Stimulated activated CD8-positive, alpha-beta memory T cell treated with anti-CD3 and anti-CD28 coated beads, Interleukin-7, amount 100 ng/mL, for 48 hours (primary cell): Measurements from ENCODE around the gene CYP3A4.
"Not testable (repeated sequence)": the region's sequence is repeated elsewhere in the genome, so short reads cannot be mapped to it uniquely, and the experiment has no call there.

Experiments used
- DNase-seq, 2 donors: peaks; one replicate each; pipeline ENCODE4 v3.0.0-alpha.2; 2020; ENCODE audit warnings: low read depth in 1 of 2; ENCODE audit errors: extremely low read depth in 1 of 2

Gene CYP3A4

DNA sequence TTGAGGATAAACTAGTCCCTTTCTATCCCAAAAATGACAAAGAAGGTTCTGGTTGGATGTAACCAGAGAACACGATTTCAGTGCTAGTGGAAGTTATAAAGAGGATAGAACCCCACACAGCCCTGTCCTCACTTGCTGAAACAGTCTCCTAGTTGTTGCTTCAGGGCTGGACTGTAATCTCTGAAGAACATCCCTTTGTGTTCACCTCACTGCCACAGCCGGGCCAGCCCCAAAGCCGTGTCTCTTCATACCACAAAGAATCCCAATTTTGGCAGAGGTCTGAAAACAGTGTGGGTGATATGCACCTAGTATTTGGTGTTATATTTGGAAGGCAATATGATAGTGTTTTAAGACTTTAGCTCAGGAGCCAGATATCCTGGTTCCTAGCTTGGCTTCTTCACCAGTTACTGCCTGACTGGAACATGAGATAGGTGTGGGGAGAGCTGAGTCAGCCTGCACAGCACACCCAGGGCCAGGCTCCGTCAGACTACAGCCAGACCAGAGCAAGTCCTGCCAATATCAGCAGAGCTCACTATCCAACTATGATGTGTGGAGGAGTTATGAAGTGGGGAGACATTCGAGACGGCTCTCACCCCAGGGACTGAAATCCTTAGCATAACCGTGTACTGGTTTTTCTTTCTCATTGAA lies 21.2 kb downstream of the CYP3A4 start:
- DNase-seq: no peak

DNA sequence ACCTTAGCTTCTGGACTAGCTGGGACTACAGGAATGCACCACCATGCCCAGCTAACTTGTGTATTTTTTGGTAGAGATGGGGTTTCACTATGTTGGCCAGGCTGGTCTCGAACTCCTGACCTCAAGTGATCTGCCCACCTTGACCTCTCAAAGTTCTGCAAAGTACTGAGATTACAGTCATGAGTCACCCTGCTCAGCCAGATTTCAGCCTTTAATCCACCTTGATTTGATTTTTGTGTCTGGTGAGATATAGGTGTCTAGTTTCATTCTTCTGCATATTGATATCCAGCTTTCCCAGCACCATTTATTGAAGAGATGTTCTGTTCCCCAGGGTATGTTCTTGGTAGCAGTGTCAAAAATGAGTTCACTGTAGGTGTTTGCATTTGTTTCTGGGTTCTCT lies 28.9 kb downstream of the CYP3A4 start:
- no peak for DNase-seq

DNA sequence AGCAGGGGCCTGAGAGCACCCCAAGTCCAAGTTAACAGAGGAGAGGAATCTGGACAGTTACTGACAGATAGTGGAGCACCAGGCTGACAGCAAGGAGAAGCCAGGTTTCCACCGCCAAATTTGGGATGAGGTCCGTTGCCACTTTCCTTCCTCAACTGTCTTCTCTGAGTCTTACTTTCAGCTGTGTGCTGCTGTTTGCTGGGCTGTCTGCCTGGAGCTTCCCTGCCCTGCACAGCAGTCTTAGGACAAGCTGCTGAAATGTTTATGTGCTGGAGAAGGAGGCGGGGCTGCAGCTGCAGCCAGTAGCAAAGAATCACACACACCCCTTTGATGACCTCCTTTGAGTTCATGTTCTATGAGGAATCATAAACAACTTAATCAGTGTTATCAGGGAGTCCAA lies 31.6 kb downstream of the CYP3A4 start:
- no peak for DNase-seq

DNA sequence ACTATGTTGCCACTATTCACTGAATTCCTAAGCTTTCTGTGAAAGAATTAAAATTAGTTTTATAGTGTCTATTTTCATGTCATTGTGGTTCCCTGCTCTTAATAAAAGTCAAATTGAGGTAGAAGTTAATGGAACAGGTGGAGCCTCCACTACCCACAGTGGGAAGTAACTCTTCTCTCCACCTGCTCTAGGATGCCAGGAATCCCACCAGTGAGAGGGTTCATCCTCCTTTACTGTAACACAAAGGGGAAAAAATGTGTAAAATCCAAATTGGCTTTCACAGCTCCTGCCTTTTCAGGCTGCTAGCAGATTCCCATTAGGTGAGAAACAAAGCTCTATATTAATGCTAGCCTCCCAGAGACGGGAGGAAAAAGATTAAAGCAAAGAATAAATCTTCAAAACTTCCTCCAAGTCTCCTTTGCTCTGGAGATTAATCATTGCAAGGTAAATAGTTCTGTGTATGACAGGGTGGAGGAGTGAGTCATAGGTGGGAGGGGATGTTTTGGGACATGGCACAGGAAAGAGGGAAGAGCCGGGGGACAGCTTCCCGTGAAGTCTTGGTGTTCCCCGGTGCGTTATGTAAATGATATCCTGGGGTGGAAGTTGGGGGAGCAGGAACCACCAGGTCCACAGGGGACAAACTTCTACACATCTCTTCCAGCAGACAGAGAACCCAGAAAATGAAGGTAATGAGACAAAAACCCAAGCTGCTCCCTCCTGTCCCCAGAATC lies 32.5 kb downstream of the CYP3A4 start:
- DNase-seq: not testable (repeated sequence)

DNA sequence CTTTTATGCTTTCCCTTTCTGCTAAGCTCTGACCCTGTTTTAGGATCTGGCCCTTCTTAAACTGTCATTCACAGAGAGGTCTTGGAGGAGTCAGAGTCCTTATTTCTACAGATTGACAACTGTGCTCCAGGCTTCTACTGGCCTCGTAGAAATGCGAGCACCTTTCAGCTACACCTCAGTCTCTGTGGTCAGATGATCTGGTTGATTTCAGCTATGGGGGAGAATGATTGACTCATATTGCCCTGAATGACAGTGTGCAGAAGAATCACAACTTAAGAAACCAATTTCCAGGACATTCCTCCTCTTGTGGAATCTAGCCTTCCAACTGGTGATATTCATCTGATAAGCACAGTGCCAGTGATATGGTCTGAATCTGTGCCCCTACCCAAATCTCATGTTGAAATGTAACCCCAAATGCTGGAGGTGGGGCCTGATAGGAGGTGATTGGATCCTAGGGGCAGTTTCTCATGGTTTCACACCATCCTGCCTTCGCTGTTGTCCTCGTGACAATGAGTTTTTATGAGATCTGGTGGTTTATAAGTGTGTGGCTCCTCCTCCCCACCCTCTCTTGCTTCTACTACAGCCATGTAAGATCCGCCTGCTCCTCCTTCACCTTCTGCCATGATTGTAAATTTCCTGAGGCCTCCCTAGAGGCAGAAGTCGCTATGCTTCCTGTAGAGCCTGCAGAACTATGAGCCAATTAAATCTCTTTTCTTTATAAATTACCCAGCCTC lies 35.0 kb downstream of the CYP3A4 start:
- no peak for DNase-seq

DNA sequence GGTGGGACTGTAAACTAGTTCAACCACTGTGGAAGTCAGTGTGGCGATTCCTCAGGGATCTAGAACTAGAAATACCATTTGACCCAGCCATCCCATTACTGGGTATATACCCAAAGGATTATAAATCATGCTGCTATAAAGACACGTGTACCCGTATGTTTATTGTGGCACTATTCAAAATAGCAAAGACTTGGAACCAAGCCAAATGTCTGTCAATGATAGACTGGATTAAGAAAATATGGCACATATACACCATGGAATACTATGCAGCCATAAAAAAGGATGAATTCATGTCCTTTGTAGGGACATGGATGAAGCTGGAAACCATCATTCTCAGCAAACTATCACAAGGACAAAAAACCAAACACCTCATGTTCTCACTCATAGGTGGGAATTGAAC lies 37.1 kb downstream of the CYP3A4 start:
- DNase-seq: not testable (repeated sequence)

DNA sequence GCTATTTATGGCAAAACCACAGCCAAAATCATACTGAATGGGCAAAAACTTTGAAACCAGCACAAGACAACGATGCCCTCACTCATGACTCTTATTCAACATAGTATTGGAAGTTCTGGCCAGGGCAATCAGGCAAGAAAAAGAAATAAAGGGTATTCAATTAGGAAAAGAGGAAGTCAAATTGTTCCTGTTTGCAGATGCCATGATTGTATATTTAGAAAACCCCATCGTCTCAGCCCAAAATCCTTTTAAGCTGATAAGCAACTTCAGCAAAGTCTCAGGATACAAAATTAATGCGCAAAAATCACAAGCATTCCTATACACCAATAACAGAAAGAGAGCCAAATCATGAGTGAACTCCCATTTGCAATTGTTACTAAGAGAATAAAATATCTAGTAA lies 38.6 kb downstream of the CYP3A4 start:
- not testable (repeated sequence) for DNase-seq

DNA sequence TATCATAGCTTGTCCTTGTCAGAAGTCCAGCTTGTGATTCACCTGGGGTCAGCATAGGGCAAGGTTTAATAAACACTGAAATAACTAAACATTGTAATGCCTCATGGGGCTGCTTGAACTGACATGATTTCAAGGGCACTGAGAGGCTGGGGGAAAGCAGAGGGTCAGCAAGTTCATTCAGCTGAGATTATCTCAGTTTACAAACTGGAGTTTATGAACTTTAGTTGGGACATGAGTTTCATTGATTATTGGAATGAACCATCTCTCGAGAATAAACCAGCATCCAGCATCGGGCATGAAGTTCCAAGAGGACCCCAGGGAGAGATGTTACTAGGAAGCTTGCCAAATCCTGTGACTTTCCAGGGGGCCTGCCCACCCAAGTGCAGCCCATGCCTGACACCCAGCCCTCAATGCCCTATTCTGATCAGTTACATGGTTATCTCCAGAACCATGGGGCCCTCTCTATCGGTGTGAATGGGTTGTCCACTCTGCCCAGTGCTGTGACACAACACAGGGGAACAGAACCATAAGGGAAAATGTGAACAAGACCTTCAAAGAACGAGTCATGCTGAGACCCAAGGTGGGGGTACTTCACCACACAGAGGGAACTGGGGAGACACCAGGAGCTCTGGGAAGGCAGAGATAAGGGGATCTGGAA lies 41.1 kb downstream of the CYP3A4 start:
- DNase-seq: no peak

DNA sequence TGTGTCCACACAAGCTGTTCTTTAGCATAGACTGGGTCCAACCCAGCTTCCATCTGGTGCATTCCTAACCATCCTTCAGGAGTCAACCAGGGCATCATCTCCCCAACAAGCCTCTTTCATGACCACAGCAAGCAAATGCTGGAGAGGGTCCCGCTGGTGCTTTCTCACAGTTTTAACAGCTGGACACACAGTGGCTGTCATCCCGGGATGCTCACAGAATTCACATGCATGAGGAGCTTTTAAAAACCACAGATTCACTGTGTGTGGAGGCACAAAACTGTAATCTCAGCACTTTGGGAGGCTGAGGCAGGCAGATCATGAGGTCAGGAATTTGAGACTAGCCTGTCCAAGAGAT lies 42.6 kb downstream of the CYP3A4 start:
- no peak for DNase-seq

DNA sequence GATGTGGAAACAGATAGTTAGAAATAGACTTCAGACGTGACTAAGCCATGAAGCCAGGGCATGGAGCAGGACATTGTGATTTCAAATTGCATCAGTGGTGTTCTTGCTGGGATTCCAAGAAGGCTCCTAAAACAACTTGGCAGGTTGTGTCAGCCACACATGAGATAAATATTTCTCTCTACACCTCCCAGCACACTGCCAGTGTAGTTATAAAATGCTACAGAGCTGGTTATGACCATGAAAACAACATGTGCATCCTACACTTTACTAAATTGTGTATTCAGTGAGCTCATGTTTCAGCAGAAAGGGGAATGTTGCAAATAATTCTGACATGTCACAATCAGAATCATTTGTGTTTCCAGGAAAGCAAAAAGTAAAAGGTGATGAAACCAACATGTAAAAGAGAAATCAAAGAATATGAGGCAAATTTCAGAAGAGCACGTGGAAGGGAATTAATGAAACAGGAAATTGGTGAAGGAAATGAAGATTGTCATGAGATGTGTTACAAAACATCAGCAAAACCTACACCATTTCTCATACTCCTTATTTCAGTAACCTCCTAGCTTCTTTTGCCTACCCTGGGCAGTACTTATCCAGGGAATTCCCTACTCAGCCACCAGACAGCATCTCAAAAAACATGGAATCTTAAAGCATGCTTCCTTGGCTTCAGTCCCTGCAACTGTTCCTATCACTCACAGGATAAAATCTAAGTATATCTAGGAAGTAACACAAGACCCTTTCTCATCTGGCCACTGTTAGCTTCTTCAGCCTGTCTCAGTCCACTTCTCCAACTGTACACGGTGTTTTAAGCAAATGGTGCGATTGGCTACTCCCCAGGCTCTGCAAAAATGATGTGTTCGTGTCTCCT lies 43.2 kb downstream of the CYP3A4 start:
- no peak for DNase-seq

DNA sequence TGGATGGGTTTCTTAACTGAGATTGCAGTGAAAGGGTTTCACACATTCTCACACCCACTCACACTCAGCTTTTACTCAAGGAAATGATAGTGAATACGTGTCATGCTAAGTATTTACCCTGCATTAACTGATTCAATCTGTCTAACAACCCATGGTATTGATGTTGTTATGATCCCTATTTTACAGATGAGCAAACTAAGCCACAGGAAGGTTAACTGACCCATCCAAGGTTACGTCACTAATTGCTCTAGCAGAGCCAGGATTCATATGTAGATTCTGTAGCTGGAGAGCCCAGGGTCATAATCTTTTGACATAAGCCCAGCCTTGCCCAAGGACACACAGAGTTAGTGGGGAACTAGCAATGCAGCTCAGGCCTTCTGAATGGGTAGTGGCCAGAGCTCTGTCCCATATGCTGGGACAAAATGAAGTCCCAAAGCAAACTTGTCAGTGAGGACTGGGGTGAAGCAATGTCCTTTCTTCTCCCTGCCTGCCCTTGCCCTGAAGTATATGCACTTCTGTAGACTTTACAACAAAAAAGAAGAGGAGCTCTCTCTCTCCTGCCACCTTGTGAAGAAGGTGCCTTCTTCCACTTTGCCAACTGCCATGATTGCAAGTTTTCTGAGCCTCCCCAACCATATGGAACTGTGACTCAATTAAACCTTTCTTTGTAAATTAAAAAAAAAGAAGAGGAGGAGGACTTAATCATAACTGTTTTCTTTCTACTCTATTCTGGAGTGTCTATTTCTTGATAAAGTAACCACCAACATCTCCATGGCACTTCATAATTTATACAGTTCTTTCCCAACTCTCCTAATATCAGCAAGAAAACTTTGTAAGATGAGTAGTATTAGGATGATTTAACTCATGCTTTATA lies 44.0 kb downstream of the CYP3A4 start:
- no peak for DNase-seq

DNA sequence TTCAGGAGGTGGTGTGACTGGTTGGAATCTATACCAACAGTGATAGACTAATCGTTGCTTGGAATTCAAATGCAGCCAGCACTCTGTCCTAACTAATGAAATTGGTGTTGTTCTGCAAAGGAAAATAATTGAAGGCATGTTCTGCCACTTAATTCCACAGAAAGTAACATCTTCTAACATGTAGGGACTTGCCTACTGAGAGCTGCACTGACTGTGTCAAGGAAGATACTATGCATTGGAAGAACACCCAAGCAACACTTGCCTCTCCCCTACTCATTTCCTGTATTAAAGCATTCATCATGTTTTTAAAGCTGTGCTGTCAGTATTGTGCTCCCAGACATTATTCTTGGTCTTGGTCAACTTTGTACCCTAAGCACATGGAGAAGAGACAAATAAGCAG lies 46.3 kb downstream of the CYP3A4 start:
- no peak for DNase-seq

DNA sequence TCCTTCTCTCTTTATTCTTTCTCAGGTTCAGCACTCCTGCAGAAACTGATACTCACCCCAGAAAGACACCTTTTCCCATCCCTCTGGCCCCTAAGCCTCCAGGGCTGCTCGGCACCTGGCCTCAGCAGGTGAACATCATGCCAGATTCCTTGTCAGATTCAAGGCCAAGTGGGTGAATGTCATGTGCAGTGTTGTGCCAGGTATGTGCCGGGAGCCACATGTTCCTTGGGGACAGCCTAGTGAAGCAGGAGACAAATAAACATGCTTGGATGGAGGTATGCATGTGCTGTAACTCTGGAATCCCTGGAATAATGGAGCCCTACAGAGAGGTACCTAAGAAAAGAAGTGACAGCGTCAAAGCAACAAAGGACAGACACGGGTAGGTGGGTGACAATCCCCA lies 47.3 kb downstream of the CYP3A4 start:
- DNase-seq: not testable (repeated sequence)

DNA sequence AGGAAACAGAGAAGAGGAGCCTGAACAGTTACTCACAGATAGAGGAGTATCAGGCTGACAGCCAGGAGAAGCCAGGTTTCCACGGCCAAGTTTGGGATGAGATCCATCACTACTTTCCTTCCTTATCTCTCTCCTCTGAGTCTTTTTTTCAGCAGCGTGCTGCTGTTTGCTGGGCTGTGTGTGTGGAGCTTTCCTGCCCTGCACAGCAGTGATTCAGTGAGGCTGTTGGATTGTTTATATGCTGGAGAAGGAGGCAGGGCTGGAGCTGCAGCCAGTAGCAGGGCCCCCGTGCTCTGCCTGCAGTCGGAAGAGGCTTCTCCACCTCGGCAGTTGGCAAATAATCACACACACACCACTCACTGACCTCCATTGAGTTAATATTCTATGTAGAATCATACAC lies 49.0 kb downstream of the CYP3A4 start, which contains the start of gene CYP3A7:
Gene CYP3A7 (minus strand): TSS at position 210 of the 400 bp plus-strand sequence. CDS start 103 bp downstream, at position 107.
- no peak for DNase-seq

DNA sequence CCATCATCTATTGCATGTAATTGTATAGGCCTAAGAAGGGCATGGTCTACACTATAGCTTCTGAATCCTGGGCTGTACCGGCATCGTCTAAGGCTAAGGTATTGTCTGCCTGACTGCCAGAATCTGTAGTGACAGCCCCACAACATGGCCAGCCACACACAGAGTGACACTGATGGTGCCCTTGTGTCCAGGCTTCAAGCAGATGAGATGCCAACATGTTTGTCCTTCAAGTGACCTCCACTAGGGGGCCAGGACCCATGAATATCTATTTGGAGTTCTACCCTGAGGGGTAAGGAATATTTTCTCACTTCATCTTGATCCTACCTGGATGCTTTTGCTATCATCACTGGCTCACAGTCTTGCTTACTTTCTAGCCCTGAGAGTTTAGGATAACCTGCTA lies 50.5 kb downstream of the CYP3A4 start:
- no peak for DNase-seq

DNA sequence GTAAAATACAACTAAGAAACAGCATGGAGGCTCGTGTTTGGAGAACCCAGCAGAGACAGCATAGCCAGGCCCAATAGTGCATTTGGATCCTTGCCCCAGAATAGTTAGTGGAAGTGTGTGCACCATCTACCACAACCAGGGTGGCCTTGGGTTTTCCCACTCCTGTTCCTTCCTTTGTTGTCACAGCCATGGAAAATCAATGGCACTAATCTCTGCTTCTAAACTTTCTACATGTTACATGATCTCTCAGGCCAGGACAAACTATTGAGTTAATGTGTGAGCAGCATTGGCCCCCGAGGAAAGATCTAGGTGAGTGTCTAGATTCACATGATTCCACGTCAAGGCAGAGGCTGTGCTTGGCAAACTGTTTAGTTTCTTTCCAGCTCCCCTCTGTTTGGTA lies 51.0 kb downstream of the CYP3A4 start:
- DNase-seq: no peak

DNA sequence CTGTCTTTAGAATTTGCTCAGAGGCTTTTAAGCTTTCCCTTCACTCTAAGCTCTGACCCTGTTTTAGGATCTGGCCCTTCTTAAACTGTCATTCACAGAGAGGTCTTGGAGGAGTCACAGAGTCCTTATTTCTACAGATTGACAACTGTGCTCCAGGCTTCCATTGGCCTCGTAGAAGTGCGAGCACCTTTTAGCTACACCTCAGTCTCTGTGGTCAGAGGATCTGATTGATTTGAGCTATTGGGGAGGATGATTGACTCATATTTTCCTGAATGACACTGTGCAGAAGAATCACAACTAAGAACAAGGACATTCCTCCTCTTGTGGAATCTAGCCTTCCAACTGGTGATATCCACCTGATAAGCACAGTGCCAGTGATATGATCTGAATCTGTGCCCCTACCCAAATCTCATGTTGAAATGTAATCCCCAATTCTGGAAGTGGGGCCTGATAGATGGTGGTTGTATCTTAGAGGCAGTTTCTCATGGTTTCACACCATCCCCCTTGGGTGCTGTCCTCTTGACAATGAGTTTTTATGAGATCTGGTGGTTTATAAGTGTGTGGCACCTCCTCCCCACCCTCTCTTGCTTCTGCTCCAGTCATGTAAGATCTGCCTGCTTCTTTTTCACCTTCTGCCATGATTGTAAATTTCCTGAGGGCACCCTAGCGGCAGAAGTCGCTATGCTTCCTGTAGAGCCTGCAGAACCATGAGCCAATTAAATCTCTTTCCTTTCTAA lies 52.2 kb downstream of the CYP3A4 start:
- no peak for DNase-seq

DNA sequence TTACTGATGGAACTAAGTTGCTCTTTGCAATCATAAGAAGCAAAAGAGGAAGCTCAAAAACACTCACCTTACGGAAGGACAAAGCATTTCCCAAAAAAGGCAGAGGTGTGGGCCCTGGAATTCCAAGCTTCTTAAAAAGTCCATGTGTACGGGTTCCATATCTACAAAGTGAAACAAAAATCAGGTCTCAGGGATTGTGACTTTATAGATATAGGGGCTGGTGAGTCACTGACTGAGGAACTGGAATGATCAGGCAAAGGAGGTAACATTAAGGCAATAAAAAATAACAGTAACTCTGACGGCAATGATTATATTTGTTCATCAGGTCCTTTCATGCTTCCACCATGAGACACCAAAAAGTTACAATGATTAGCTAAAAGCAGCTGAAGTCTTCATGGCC lies 53.0 kb downstream of the CYP3A4 start:
- no peak for DNase-seq

DNA sequence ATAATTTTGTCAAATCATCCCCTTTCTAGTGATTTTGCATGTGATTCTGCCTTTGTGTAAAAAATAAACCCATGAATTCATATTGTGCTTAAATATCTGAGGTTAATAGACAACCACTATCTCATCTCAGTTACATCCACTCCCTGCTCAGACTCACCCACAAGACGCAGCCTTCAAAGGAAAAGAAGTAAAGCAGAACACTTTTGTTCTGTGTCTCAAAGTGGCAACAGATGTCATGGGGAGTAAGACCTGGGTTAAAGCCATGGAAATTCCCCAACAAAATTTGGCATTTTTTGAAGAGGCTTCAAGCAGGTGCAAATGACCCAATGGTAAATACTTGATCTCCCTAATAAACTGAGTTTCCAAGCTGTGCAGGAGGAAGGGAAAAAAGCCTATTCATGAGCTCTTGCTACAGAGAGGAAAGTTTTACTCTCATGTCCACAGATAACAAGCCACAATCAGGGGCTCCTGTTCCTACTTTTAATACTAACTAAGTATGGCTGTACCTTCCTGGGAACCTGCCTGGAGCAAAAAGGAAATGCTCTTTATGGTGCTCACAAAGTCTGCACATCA lies 53.7 kb downstream of the CYP3A4 start:
- DNase-seq: no peak
